Panc1 (cell line): Measurements from ENCODE around the gene SLF2. TPM values are rescaled to one million over a fixed set of nuclear protein-coding genes. Genes with fewer than 3 reads are reported as not detected.

ENCODE experiments used
- ATAC-seq: fragments of 200-7000 bp; cut with Tn5 transposase; 2 replicates; pipeline ENCODE4 v1.9.1; 2020; ENCODE audit warnings: mild to moderate bottlenecking, moderate library complexity
- BruUV-seq: library from RNA; stranded (reverse); fragments of 400-500 nt; replicated peaks from 2 replicates; lab custom pipeline; 2021; lab: Mats Ljungman, UMichigan
- CTCF ChIA-PET: fragments of 300-600 bp; sonication (Branson Sonifier 250); formaldehyde crosslinking; loops from one replicate; lab custom pipeline; 2022; ENCODE audit warnings: antibody characterized with exemption; lab: Charles Lee
- POLR2A ChIA-PET: fragments of 300-600 bp; sonication (Branson Sonifier 250); formaldehyde crosslinking; loops from one replicate; lab custom pipeline; 2022; ENCODE audit warnings: antibody characterized with exemption; lab: Charles Lee
- DNase-seq: peaks from one replicate; pipeline ENCODE4 v3.0.0-alpha.2; 2010; ENCODE audit warnings: low read depth, low spot score
- H3K27ac ChIP-seq: 2 replicates; pipeline ENCODE4 v1.5.1; 2011; ENCODE audit warnings: mild to moderate bottlenecking, low read length, inconsistent platforms
- H3K27me3 ChIP-seq: fragments of 200-500 bp; sonication (Bioruptor generic); 2 replicates; pipeline ENCODE4 v1.6.0; 2014; ENCODE audit warnings: low read length, inconsistent platforms; ENCODE audit not compliant: control insufficient read depth, insufficient read depth
- H3K36me3 ChIP-seq: fragments of 200-500 bp; sonication (Bioruptor generic); 2 replicates; pipeline ENCODE4 v1.5.1; 2014; ENCODE audit warnings: inconsistent platforms, mild to moderate bottlenecking, low read length, moderate library complexity; ENCODE audit not compliant: control insufficient read depth, insufficient read depth
- H3K4me1 ChIP-seq: 2 replicates; pipeline ENCODE4 v1.5.1; 2011; ENCODE audit warnings: inconsistent platforms, mild to moderate bottlenecking, low read length, moderate library complexity; ENCODE audit not compliant: control insufficient read depth, insufficient read depth
- H3K4me3 ChIP-seq, 2 experiments: 2 replicates each; pipeline ENCODE4 v1.5.1; 2011 to 2012; ENCODE audit warnings: low read depth in 2 of 2, low read length in 2 of 2, mild to moderate bottlenecking in 2 of 2, inconsistent platforms in 1 of 2, moderate library complexity in 1 of 2
- H3K9me3 ChIP-seq: fragments of 200-500 bp; sonication (Bioruptor generic); 2 replicates; pipeline ENCODE4 v1.5.1; 2014; ENCODE audit warnings: low read depth, mild to moderate bottlenecking, inconsistent platforms, low read length, moderate library complexity; ENCODE audit not compliant: control insufficient read depth, insufficient read depth
- POLR2AphosphoS5 ChIP-seq: IDR thresholded peaks from 2 replicates; pipeline ENCODE4 v1.6.1; 2012; ENCODE audit warnings: mild to moderate bottlenecking, low read depth, low read length, moderate library complexity
- REST ChIP-seq, 2 experiments: IDR thresholded peaks; 2 replicates each; pipeline ENCODE4 v1.6.1; 2011 to 2012; ENCODE audit warnings: low read depth in 2 of 2, control low read depth in 1 of 2, low read length in 1 of 2, mild to moderate bottlenecking in 1 of 2, moderate library complexity in 1 of 2; ENCODE audit not compliant: insufficient read depth in 1 of 2
- SIN3A ChIP-seq: IDR thresholded peaks from 2 replicates; pipeline ENCODE4 v1.6.1; 2012; ENCODE audit warnings: low read depth, mild to moderate bottlenecking, low read length, moderate library complexity, borderline replicate concordance; ENCODE audit not compliant: insufficient read depth
- TCF7L2 ChIP-seq: IDR thresholded peaks from 2 replicates; pipeline ENCODE4 v1.6.1; 2011; ENCODE audit warnings: mild to moderate bottlenecking, low read depth, low read length, inconsistent platforms
- in situ Hi-C: cut with HindIII; loops from 2 replicates; pipeline ENCODE4 v1.10.0; 2016; ENCODE audit warnings: low sequenced_read_pairs, low pct_unique_long_range_greater_than_20kb
- intact Hi-C: fragments of 100-400 bp; cut with micrococcal nuclease; formaldehyde crosslinking; loops from one replicate; pipeline ENCODE4 v1.10.0; 2022; ENCODE audit not compliant: unreplicated experiment
- total RNA-seq: library from RNA; stranded (reverse); gene quantifications from one replicate; pipeline ENCODE4 v1.2.1, GENCODE V29; 2021; ENCODE audit not compliant: unreplicated experiment
- TF ChIP-seq, protein P1 (sequence below): fragments of 450-650 bp; IDR thresholded peaks from 2 replicates; pipeline ENCODE4 v1.5.1; 2017; ENCODE audit warnings: mild to moderate bottlenecking

SLF2 gene
- total RNA-seq, 1 experiment from 2014 or later = 38.8 TPM

DNA sequence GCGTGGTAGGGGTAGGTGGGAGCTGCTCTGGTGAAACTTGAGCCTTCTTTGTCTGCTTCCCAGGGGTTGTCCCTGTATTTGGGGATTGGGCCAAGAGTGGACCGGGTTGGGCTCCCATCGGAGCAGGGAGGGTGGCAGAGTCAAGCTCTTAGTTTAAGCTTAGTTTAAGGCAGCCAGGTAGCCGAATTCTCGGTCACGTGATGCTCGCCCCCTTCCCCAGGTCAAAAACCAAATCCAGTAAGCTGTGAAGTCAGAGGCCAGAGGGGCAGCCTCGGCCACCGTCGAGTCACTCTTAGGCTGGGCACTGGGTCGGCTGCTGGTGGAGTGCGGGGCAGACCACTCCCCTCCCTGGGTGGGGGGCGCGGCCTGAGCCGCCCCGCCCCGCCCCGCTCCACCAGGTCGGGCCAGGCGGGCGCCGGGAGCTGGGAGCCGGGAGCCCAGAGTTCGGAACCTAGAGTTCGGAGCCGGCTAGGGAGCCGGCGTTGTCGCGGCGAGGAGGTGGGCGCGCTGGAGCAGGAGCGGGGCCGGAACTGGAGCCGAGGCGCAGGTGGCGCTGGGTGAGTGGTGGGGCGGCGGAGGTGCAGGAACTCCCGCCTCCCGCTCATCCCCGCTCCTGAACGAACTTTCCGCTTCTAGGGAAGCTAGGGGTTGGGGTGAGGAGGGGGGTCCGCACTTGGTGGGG, 84.1 kb downstream of the SLF2 start:
- peak overlapping the region; percentile 74 to 87 for H3K4me3 ChIP-seq
- peaks cover 40% of the 10 kb centered on the region for H3K4me1 ChIP-seq
- H3K36me3 ChIP-seq = peaks cover 7% of the 10 kb centered on the region; the same call in 1 of the 2 replicates
- in situ Hi-C loops = no loop called here
- ATAC-seq = peak; percentile 50
- TF ChIP-seq TCF7L2 = no peak
- intact Hi-C loops = no loop called here
- ChIA-PET CTCF (interaction anchor here (1.0 to 1.8 kb wide), 5 partner anchors 15 to 53 kb away, joined by 3 to 11 read pairs (median 6); partner anchors contain the start of gene SEMA4G), POLR2A (interaction anchor here (0.5 to 1.1 kb wide), 3 partner anchors 16 to 253 kb away, joined by 3 to 5 read pairs (median 4); partner anchors contain the start of gene KAZALD1)
- BruUV-seq = no TSS peak
- peak overlapping the region; percentile 96 for H3K27ac ChIP-seq
- no peaks in the 10 kb centered on the region for H3K9me3 ChIP-seq
- DNase-seq = no peak
- no peaks in the 10 kb centered on the region for H3K27me3 ChIP-seq

- no peaks in the 10 kb centered on the region for H3K9me3 ChIP-seq
- peak overlapping the region; percentile 74 to 87 for H3K4me3 ChIP-seq
- peaks cover 7% of the 10 kb centered on the region; the same call in 1 of the 2 replicates for H3K36me3 ChIP-seq
- peak; percentile 73 for ATAC-seq
- CTCF ChIA-PET = interaction anchor here (0.8 to 1.8 kb wide), 8 partner anchors 9 to 52 kb away, joined by 3 to 11 read pairs (median 4); partner anchors contain the start of gene SEMA4G
- peaks cover 40% of the 10 kb centered on the region for H3K4me1 ChIP-seq
- no peak for DNase-seq
- in situ Hi-C loops (no loop called here), intact Hi-C loops (no loop called here)
- POLR2A ChIA-PET = interaction anchor here (0.5 to 1.1 kb wide), 5 partner anchors 17 to 254 kb away, joined by 3 to 14 read pairs (median 5); partner anchors contain the start of gene KAZALD1
- TF ChIP-seq POLR2AphosphoS5 (peak; percentile 24), REST (IDR thresholded peaks at IDR 0.05; ENCODE audit: insufficient read depth in 1 of 2, low read depth in 2 of 2, low read length in 1 of 2) (0 out of 4 replicates have a peak, but pooled peaks of 1 of the 2 experiments have one; percentile 28), TCF7L2 (no peak), SIN3A (peak; percentile 92; the same call in 1 of the 2 replicates)
- TF ChIP-seq, protein P1, sequence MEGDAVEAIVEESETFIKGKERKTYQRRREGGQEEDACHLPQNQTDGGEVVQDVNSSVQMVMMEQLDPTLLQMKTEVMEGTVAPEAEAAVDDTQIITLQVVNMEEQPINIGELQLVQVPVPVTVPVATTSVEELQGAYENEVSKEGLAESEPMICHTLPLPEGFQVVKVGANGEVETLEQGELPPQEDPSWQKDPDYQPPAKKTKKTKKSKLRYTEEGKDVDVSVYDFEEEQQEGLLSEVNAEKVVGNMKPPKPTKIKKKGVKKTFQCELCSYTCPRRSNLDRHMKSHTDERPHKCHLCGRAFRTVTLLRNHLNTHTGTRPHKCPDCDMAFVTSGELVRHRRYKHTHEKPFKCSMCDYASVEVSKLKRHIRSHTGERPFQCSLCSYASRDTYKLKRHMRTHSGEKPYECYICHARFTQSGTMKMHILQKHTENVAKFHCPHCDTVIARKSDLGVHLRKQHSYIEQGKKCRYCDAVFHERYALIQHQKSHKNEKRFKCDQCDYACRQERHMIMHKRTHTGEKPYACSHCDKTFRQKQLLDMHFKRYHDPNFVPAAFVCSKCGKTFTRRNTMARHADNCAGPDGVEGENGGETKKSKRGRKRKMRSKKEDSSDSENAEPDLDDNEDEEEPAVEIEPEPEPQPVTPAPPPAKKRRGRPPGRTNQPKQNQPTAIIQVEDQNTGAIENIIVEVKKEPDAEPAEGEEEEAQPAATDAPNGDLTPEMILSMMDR = peak; percentile 99
- H3K27ac ChIP-seq = peak overlapping the region; percentile 96
- H3K27me3 ChIP-seq = no peaks in the 10 kb centered on the region
- no TSS peak for BruUV-seq
Measured at GRCh38 chr10:100997360-100998182, 84.8 kb downstream of the SLF2 start.
